Duodenal mucosa (tissue), 2 donors: ENCODE data around the gene PTPN2.

ENCODE experiments used
- H3K27ac ChIP-seq: one replicate; pipeline ENCODE4 v1.7.0; 2013; ENCODE audit warnings: low read depth, low read length
- H3K27me3 ChIP-seq, 2 donors: one replicate each; pipeline ENCODE4 v1.7.0; 2013; ENCODE audit warnings: low read length in 2 of 2, control low read depth in 1 of 2; ENCODE audit not compliant: insufficient read depth in 2 of 2, control insufficient read depth in 1 of 2
- H3K36me3 ChIP-seq, 2 donors: one replicate each; pipeline ENCODE4 v1.7.0; 2013; ENCODE audit warnings: low read length in 2 of 2, control low read depth in 1 of 2; ENCODE audit not compliant: insufficient read depth in 2 of 2, control insufficient read depth in 1 of 2
- H3K4me1 ChIP-seq, 2 donors: one replicate each; pipeline ENCODE4 v1.7.0; 2013; ENCODE audit warnings: low read length in 2 of 2, control low read depth in 1 of 2; ENCODE audit not compliant: insufficient read depth in 2 of 2, control insufficient read depth in 1 of 2
- H3K4me3 ChIP-seq, 2 donors: one replicate each; pipeline ENCODE4 v1.7.0; 2013; ENCODE audit warnings: low read length in 2 of 2, low read depth in 1 of 2
- H3K9ac ChIP-seq, 2 donors: one replicate each; pipeline ENCODE4 v1.7.0; 2013; ENCODE audit warnings: low read length in 2 of 2, low read depth in 1 of 2
- H3K9me3 ChIP-seq, 2 donors: one replicate each; pipeline ENCODE4 v1.7.0; 2013; ENCODE audit warnings: low read length in 2 of 2, control low read depth in 1 of 2; ENCODE audit not compliant: control insufficient read depth in 1 of 2

Gene PTPN2

GRCh38 chr18:12751503-12751884 is 132.5 kb downstream of the PTPN2 start:
- Histone ChIP-seq H3K4me1 (no peaks in the 10 kb centered on the region), H3K4me3 (no peak overlapping the region), H3K27me3 (no peaks in the 10 kb centered on the region), H3K9me3 (no peaks in the 10 kb centered on the region), H3K27ac (no peak overlapping the region), H3K36me3 (no peaks in the 10 kb centered on the region), H3K9ac (no peak overlapping the region)

GRCh38 chr18:12750715-12751502 is 133.1 kb downstream of the PTPN2 start:
- no peak overlapping the region for H3K4me3 ChIP-seq
- no peaks in the 10 kb centered on the region for H3K9me3 ChIP-seq
- H3K4me1 ChIP-seq, result no peaks in the 10 kb centered on the region
- H3K27ac ChIP-seq, result no peak overlapping the region
- H3K27me3 ChIP-seq, result no peaks in the 10 kb centered on the region
- no peak overlapping the region for H3K9ac ChIP-seq
- H3K36me3 ChIP-seq, result no peaks in the 10 kb centered on the region

GRCh38 chr18:12750076-12750714 is 133.8 kb downstream of the PTPN2 start:
- H3K9me3 ChIP-seq, result no peaks in the 10 kb centered on the region
- no peak overlapping the region for H3K4me3 ChIP-seq
- no peak overlapping the region for H3K9ac ChIP-seq
- H3K27ac ChIP-seq, result no peak overlapping the region
- no peaks in the 10 kb centered on the region for H3K4me1 ChIP-seq
- H3K27me3 ChIP-seq, result no peaks in the 10 kb centered on the region
- no peaks in the 10 kb centered on the region for H3K36me3 ChIP-seq

GRCh38 chr18:12749121-12749520 is 134.9 kb downstream of the PTPN2 start:
- Histone ChIP-seq H3K9me3 (no peaks in the 10 kb centered on the region), H3K36me3 (no peaks in the 10 kb centered on the region), H3K4me1 (no peaks in the 10 kb centered on the region), H3K9ac (no peak overlapping the region), H3K4me3 (no peak overlapping the region), H3K27ac (no peak overlapping the region), H3K27me3 (no peaks in the 10 kb centered on the region)

- Histone ChIP-seq H3K9ac (no peak overlapping the region), H3K9me3 (no peaks in the 10 kb centered on the region), H3K36me3 (no peaks in the 10 kb centered on the region), H3K27me3 (no peaks in the 10 kb centered on the region), H3K4me3 (no peak overlapping the region), H3K4me1 (no peaks in the 10 kb centered on the region), H3K27ac (no peak overlapping the region)
Measured at GRCh38 chr18:12748671-12749070, 135.4 kb downstream of the PTPN2 start.

- H3K4me3 ChIP-seq, result no peak overlapping the region
- H3K36me3 ChIP-seq, result no peaks in the 10 kb centered on the region
- H3K27ac ChIP-seq, result no peak overlapping the region
- no peaks in the 10 kb centered on the region for H3K4me1 ChIP-seq
- no peak overlapping the region for H3K9ac ChIP-seq
- H3K27me3 ChIP-seq, result no peaks in the 10 kb centered on the region
- H3K9me3 ChIP-seq, result no peaks in the 10 kb centered on the region
Measured at GRCh38 chr18:12747530-12748315, 136.3 kb downstream of the PTPN2 start.

GRCh38 chr18:12745095-12745795 is 138.8 kb downstream of the PTPN2 start:
- no peak overlapping the region for H3K27ac ChIP-seq
- no peaks in the 10 kb centered on the region for H3K27me3 ChIP-seq
- no peaks in the 10 kb centered on the region for H3K4me1 ChIP-seq
- no peak overlapping the region for H3K9ac ChIP-seq
- H3K9me3 ChIP-seq, result no peaks in the 10 kb centered on the region
- H3K4me3 ChIP-seq, result no peak overlapping the region
- H3K36me3 ChIP-seq, result no peaks in the 10 kb centered on the region

- H3K9ac ChIP-seq, result no peak overlapping the region
- H3K27me3 ChIP-seq, result no peaks in the 10 kb centered on the region
- H3K4me1 ChIP-seq, result no peaks in the 10 kb centered on the region
- H3K27ac ChIP-seq, result no peak overlapping the region
- no peaks in the 10 kb centered on the region for H3K36me3 ChIP-seq
- no peaks in the 10 kb centered on the region for H3K9me3 ChIP-seq
- H3K4me3 ChIP-seq, result no peak overlapping the region
Measured at GRCh38 chr18:12744103-12744502, 139.9 kb downstream of the PTPN2 start.

GRCh38 chr18:12742453-12742852 is 141.6 kb downstream of the PTPN2 start:
- Histone ChIP-seq H3K27me3 (no peaks in the 10 kb centered on the region), H3K9me3 (no peaks in the 10 kb centered on the region), H3K9ac (no peak overlapping the region), H3K4me1 (no peaks in the 10 kb centered on the region), H3K36me3 (no peaks in the 10 kb centered on the region), H3K4me3 (no peak overlapping the region), H3K27ac (no peak overlapping the region)
